Adrenal gland (tissue), 12 donors: ENCODE data around the gene CLEC6A. TPM values are rescaled to one million over a fixed set of nuclear protein-coding genes. Genes with fewer than 3 reads are reported as not detected.

Source experiments
- DNase-seq, 7 donors: peaks; one replicate each; pipeline ENCODE4 v3.0.0-alpha.2; 2019 to 2020
- H3K27ac ChIP-seq, 5 donors: fragments of 200-600 bp; sonication (generic) in 4 of 5; 1 replicate in 3 of 5; 2 replicates in 2 of 5; pipeline versions ENCODE4 v1.5.1 to v1.8.0; 2016 to 2020; ENCODE audit warnings: mild to moderate bottlenecking in 1 of 5
- H3K27me3 ChIP-seq: fragments of 200-600 bp; 2 replicates; pipeline ENCODE4 v1.8.0; 2021
- H3K36me3 ChIP-seq, 2 donors: fragments of 200-600 bp; replicated peaks in 1 of 2; 1 replicate in 1 of 2; 2 replicates in 1 of 2; pipeline versions ENCODE4 v1.5.1 to v1.8.0; 2018 to 2022
- H3K4me1 ChIP-seq, 2 donors: fragments of 200-600 bp; replicated peaks in 1 of 2; 1 replicate in 1 of 2; 2 replicates in 1 of 2; pipeline versions ENCODE4 v1.5.1 to v1.8.0; 2018 to 2021
- H3K4me3 ChIP-seq, 4 donors: fragments of 200-600 bp; sonication (generic) in 3 of 4; one replicate each; pipeline ENCODE4 v1.5.1; 2016 to 2018
- H3K9me3 ChIP-seq, 3 donors: fragments of 200-600 bp; sonication (generic) in 1 of 3; replicated peaks in 1 of 3; 1 replicate in 2 of 3; 2 replicates in 1 of 3; pipeline versions ENCODE4 v1.5.1 to v1.8.0; 2016 to 2021
- CTCF ChIP-seq, 6 experiments: fragments of 450-650 bp in 4 of 6; fragments of 200-600 bp in 2 of 6; sonication (generic) in 1 of 6; IDR thresholded peaks; 1 replicate in 5 of 6; 2 replicates in 1 of 6; pipeline versions ENCODE4 v1.5.1 to v1.8.0; 2016 to 2021; ENCODE audit warnings: antibody characterized with exemption in 6 of 6, mild to moderate bottlenecking in 2 of 6, moderate library complexity in 1 of 6
- POLR2A ChIP-seq, 2 donors: fragments of 450-650 bp; IDR thresholded peaks; one replicate each; pipeline ENCODE4 v1.6.1; 2017; ENCODE audit warnings: antibody characterized with exemption in 2 of 2, mild to moderate bottlenecking in 2 of 2, moderate library complexity in 1 of 2
- WGBS, 4 donors: extraction: QIAGEN DNeasy Blood & Tissue Kit in 2 of 4; methylation state at CpG; one replicate each; pipeline versions ENCODE4 v1.1.5 to v1.1.7; 2013 to 2017; 5-methylcytosine and 5-hydroxymethylcytosine counted together
- intact Hi-C, 2 donors: fragments of 100-400 bp; cut with DNase I; formaldehyde crosslinking; loops; one replicate each; pipeline versions ENCODE4 v1.14.1 to v1.15.0; 2022 to 2023
- polyA plus RNA-seq, 3 donors: library from polyadenylated mRNA; stranded (reverse); fragments of 200-250 nt in 2 of 3; fragments of 350-450 nt in 1 of 3; fragmentation: Illumina TruSeq in 1 of 3; extraction: RNeasy Lipid Tissue Mini Kit (QIAGEN cat#74804) in 1 of 3; gene quantifications; one replicate each; pipeline ENCODE4 v1.2.3, GENCODE V29; 2013 to 2014
- total RNA-seq, 9 donors: library from RNA; depleted of rRNA in 4 of 9; stranded (reverse); fragments of >200 nt in 4 of 9; fragments of 120-200 nt in 1 of 9; fragmentation: NEBNext Ultra II Directional in 1 of 9; extraction: Animal tissue kit (Norgen Biotek cat#: 25700) in 1 of 9; gene quantifications; one replicate each; pipeline versions ENCODE4 v1.1.0 to v1.2.4, GENCODE V29; 2013 to 2023
- donor health status: healthy with polysubstance abuse.
- donor health status: Bipolar disorder and iron deficiency.
- donor health status: DM: yes; HTN: yes; CAD: no.
- donor health status: DM: no; HTN: no; CAD: no.
- donor health status: DM: no; HTN: no; CAD: no.
- donor health status: DM: yes; HTN: yes; CAD: no.

CLEC6A gene
- total and polyA plus RNA-seq, 12 donors = 0.06 TPM; not detected in 11

GRCh38 chr12:8446642-8447547 lies 8.9 kb upstream of the CLEC6A start:
- TF ChIP-seq POLR2A (IDR thresholded peaks at IDR 0.05) = no peak
- no peak for TF ChIP-seq CTCF (IDR thresholded peaks at IDR 0.05)
- WGBS, 4 donors = 81 to 89% (median 86%) methylated on average over 23 to 35 of the region's 35 CpGs
- intact Hi-C loops = no loop called here
- H3K36me3 ChIP-seq = no peaks in the 10 kb centered on the region
- no peaks in the 10 kb centered on the region for H3K27me3 ChIP-seq
- DNase-seq = no peak
- no peak overlapping the region for H3K27ac ChIP-seq
- no peak overlapping the region for H3K4me3 ChIP-seq
- H3K4me1 ChIP-seq = no peaks in the 10 kb centered on the region
- no peaks in the 10 kb centered on the region for H3K9me3 ChIP-seq

- Histone ChIP-seq H3K27me3 (no peaks in the 10 kb centered on the region), H3K27ac (no peak overlapping the region), H3K9me3 (no peaks in the 10 kb centered on the region), H3K4me3 (no peak overlapping the region), H3K4me1 (no peaks in the 10 kb centered on the region), H3K36me3 (no peaks in the 10 kb centered on the region)
- 65 to 76% (median 73%) methylated on average over 2 to 7 of the region's 7 CpGs for WGBS, 4 donors
- intact Hi-C loops = no loop called here
- no peak for DNase-seq
- no peak for TF ChIP-seq POLR2A (IDR thresholded peaks at IDR 0.05)
- no peak for TF ChIP-seq CTCF (IDR thresholded peaks at IDR 0.05)
Observed at GRCh38 chr12:8449355-8449859, 6.4 kb upstream of the CLEC6A start.

GRCh38 chr12:8452036-8452435 lies 3.7 kb upstream of the CLEC6A start:
- TF ChIP-seq POLR2A (IDR thresholded peaks at IDR 0.05) = no peak
- TF ChIP-seq CTCF (IDR thresholded peaks at IDR 0.05) = no peak
- no peak overlapping the region for H3K4me3 ChIP-seq
- DNase-seq = no peak
- 88 to 92% (median 89%) methylated on average over 12 of the region's 12 CpGs for WGBS, 4 donors
- no peak overlapping the region for H3K27ac ChIP-seq
- no peaks in the 10 kb centered on the region for H3K9me3 ChIP-seq
- intact Hi-C loops = no loop called here
- H3K4me1 ChIP-seq = no peaks in the 10 kb centered on the region
- no peaks in the 10 kb centered on the region for H3K27me3 ChIP-seq
- H3K36me3 ChIP-seq = no peaks in the 10 kb centered on the region

- intact Hi-C loops = no loop called here
- Histone ChIP-seq H3K4me1 (no peaks in the 10 kb centered on the region), H3K27me3 (no peaks in the 10 kb centered on the region), H3K4me3 (no peak overlapping the region), H3K36me3 (no peaks in the 10 kb centered on the region), H3K9me3 (no peaks in the 10 kb centered on the region), H3K27ac (no peak overlapping the region)
- peak in 2 of 7 donors; percentile 8 to 26 for DNase-seq
- 32 to 64% (median 47%) methylated on average over 4 of the region's 4 CpGs for WGBS, 4 donors
- TF ChIP-seq POLR2A (IDR thresholded peaks at IDR 0.05) (no peak), CTCF (IDR thresholded peaks at IDR 0.05) (no peak)
Observed at GRCh38 chr12:8453021-8453513, 2.7 kb upstream of the CLEC6A start.
